Astrocyte (in vitro differentiated cells and primary cell): ENCODE data around the gene KIAA0825. TPM values are rescaled to one million over a fixed set of nuclear protein-coding genes. Genes with fewer than 3 reads are reported as not detected.

ENCODE experiments used
- DNase-seq: peaks from one replicate; pipeline ENCODE4 v3.0.0-alpha.2; 2010; ENCODE audit warnings: low read depth
- FAIRE-seq: peaks from 2 replicates; lab custom pipeline; 2011; peaks lifted over from hg19 to GRCh38; lab: Jason Lieb, UNC
- H2AFZ ChIP-seq: 2 replicates; pipeline ENCODE4 v1.6.0; 2012; ENCODE audit warnings: low read depth, low read length, inconsistent platforms
- H3K27ac ChIP-seq: 2 replicates; pipeline ENCODE4 v1.5.1; 2011; ENCODE audit warnings: low read depth, low read length, inconsistent platforms
- H3K27me3 ChIP-seq: 2 replicates; pipeline ENCODE4 v1.6.0; 2011; ENCODE audit warnings: low read length, inconsistent platforms; ENCODE audit not compliant: insufficient read depth
- H3K36me3 ChIP-seq: 2 replicates; pipeline ENCODE4 v1.5.1; 2011; ENCODE audit warnings: low read length, inconsistent platforms; ENCODE audit not compliant: insufficient read depth
- H3K4me1 ChIP-seq: 2 replicates; pipeline ENCODE4 v1.5.1; 2011; ENCODE audit warnings: low read length, inconsistent platforms; ENCODE audit not compliant: insufficient read depth
- H3K4me2 ChIP-seq: 2 replicates; pipeline ENCODE4 v1.6.0; 2012; ENCODE audit warnings: low read length, inconsistent platforms
- H3K4me3 ChIP-seq: 2 replicates; pipeline ENCODE4 v1.5.1; 2011; ENCODE audit warnings: low read depth, mild to moderate bottlenecking, low read length, inconsistent platforms; ENCODE audit not compliant: insufficient read depth
- H3K79me2 ChIP-seq: 2 replicates; pipeline ENCODE4 v1.6.0; 2012; ENCODE audit warnings: mild to moderate bottlenecking, low read length, inconsistent platforms; ENCODE audit not compliant: insufficient read depth
- H3K9ac ChIP-seq: 2 replicates; pipeline ENCODE4 v1.6.0; 2012; ENCODE audit warnings: mild to moderate bottlenecking, low read length, inconsistent platforms
- H3K9me3 ChIP-seq: 2 replicates; pipeline ENCODE4 v1.5.1; 2012; ENCODE audit warnings: low read depth, mild to moderate bottlenecking, low read length, inconsistent platforms; ENCODE audit not compliant: insufficient read depth
- H4K20me1 ChIP-seq: 2 replicates; pipeline ENCODE4 v1.6.0; 2012; ENCODE audit warnings: low read length, inconsistent platforms; ENCODE audit not compliant: insufficient read depth
- H3K27ac Mint-ChIP-seq: one replicate; pipeline ENCODE4 v1.8.0; 2021; ENCODE audit warnings: mild to moderate bottlenecking, mixed read lengths; ENCODE audit not compliant: unreplicated experiment
- H3K27me3 Mint-ChIP-seq: one replicate; pipeline ENCODE4 v1.8.0; 2021; ENCODE audit warnings: low read depth, mixed read lengths; ENCODE audit not compliant: unreplicated experiment
- H3K36me3 Mint-ChIP-seq: one replicate; pipeline ENCODE4 v1.8.0; 2021; ENCODE audit warnings: low read depth, mixed read lengths; ENCODE audit not compliant: unreplicated experiment
- H3K4me1 Mint-ChIP-seq: one replicate; pipeline ENCODE4 v1.8.0; 2021; ENCODE audit warnings: low read depth, mixed read lengths; ENCODE audit not compliant: unreplicated experiment
- H3K4me3 Mint-ChIP-seq: one replicate; pipeline ENCODE4 v1.8.0; 2021; ENCODE audit warnings: mild to moderate bottlenecking, moderate library complexity, mixed read lengths; ENCODE audit not compliant: unreplicated experiment
- H3K9me3 Mint-ChIP-seq: one replicate; pipeline ENCODE4 v1.8.0; 2021; ENCODE audit warnings: mild to moderate bottlenecking, mixed read lengths; ENCODE audit not compliant: unreplicated experiment
- CTCF ChIP-seq: IDR thresholded peaks from 2 replicates; pipeline ENCODE4 v1.5.1; 2011; ENCODE audit warnings: low read depth, mild to moderate bottlenecking, inconsistent platforms, low read length, moderate library complexity; ENCODE audit not compliant: insufficient read depth
- EZH2 ChIP-seq: IDR thresholded peaks from 2 replicates; pipeline ENCODE4 v1.6.1; 2012; ENCODE audit warnings: mild to moderate bottlenecking, low read length, inconsistent platforms; ENCODE audit not compliant: insufficient read depth
- total RNA-seq: library from RNA; stranded (reverse); gene quantifications from 2 replicates; pipeline ENCODE4 v1.2.1, GENCODE V29; 2021

KIAA0825 gene
- total RNA-seq, 1 donor from 2014 or later = 2.5 TPM

GRCh38 chr5:94457788-94458187 is 160.6 kb downstream of the KIAA0825 start:
- Mint-ChIP-seq H3K4me1 (no peaks in the 10 kb centered on the region), H3K36me3 (no peaks in the 10 kb centered on the region), H3K4me3 (no peak overlapping the region), H3K27me3 (no peaks in the 10 kb centered on the region), H3K27ac (no peak overlapping the region), H3K9me3 (no peaks in the 10 kb centered on the region)
- H2AFZ ChIP-seq = no peak overlapping the region
- TF ChIP-seq EZH2 (no peak), CTCF (no peak)
- no peaks in the 10 kb centered on the region for H3K36me3 ChIP-seq
- no peaks in the 10 kb centered on the region for H3K27me3 ChIP-seq
- DNase-seq (no peak), FAIRE-seq (no peak)
- no peak overlapping the region for H3K4me3 ChIP-seq
- no peaks in the 10 kb centered on the region for H3K9me3 ChIP-seq
- H3K27ac ChIP-seq = no peak overlapping the region
- no peaks in the 10 kb centered on the region for H4K20me1 ChIP-seq
- H3K79me2 ChIP-seq = no peaks in the 10 kb centered on the region
- H3K4me2 ChIP-seq = no peak overlapping the region
- H3K9ac ChIP-seq = no peak overlapping the region
- no peaks in the 10 kb centered on the region for H3K4me1 ChIP-seq

DNA sequence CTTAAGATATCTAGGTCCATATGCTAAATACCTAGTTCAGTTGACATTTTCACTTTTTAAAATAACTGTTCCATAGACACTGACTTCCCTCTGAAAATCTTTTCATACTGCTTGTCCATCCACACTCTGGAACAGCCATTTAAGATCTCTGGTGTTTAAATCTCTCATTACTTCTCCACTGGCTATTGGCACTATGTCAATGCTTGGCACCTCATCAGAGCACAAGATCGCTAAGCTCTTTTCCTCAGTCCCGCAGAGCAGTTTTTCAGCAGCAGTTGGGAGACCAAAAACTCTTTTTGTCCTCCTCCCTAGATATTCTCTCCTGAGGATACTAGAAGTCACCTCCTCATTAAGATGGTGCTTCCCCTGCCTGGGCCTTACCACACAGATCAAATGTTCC is 172.7 kb downstream of the KIAA0825 start:
- Histone ChIP-seq H3K27me3 (no peaks in the 10 kb centered on the region), H3K4me2 (no peak overlapping the region), H4K20me1 (no peaks in the 10 kb centered on the region), H3K9ac (no peak overlapping the region), H3K27ac (no peak overlapping the region), H3K4me3 (no peak overlapping the region), H3K4me1 (no peaks in the 10 kb centered on the region), H3K36me3 (no peaks in the 10 kb centered on the region), H3K9me3 (no peaks in the 10 kb centered on the region), H2AFZ (no peak overlapping the region), H3K79me2 (no peaks in the 10 kb centered on the region)
- Mint-ChIP-seq H3K4me1 (no peaks in the 10 kb centered on the region), H3K36me3 (no peaks in the 10 kb centered on the region), H3K27me3 (no peaks in the 10 kb centered on the region), H3K9me3 (peaks cover 2% of the 10 kb centered on the region), H3K27ac (no peak overlapping the region), H3K4me3 (no peak overlapping the region)
- FAIRE-seq (no peak), DNase-seq (no peak)
- TF ChIP-seq EZH2 (no peak), CTCF (no peak)

DNA sequence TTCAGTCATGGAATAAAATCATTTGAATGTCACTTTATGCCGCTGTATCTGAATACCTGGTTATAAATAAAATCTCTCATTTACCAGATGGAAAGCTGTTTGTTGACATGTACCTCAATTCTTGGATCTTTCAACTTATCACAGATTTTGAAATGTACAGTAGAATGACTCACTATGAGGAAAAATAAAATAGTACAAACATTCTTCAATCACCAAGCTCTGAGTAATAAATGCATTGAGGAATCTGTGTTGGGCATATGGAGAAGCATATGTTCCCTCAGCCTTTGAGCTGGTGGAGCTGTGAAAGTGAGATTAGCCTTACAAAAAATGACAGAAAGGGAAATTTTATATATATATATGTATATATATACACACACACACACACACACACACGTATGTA is 175.4 kb downstream of the KIAA0825 start:
- FAIRE-seq = no peak
- peaks cover 2% of the 10 kb centered on the region for H3K9me3 Mint-ChIP-seq
- no peak overlapping the region for H3K27ac Mint-ChIP-seq
- H2AFZ ChIP-seq = no peak overlapping the region
- H3K4me3 ChIP-seq = no peak overlapping the region
- no peaks in the 10 kb centered on the region for H3K4me1 Mint-ChIP-seq
- no peak overlapping the region for H3K4me3 Mint-ChIP-seq
- no peaks in the 10 kb centered on the region for H3K9me3 ChIP-seq
- no peaks in the 10 kb centered on the region for H3K36me3 ChIP-seq
- H4K20me1 ChIP-seq = no peaks in the 10 kb centered on the region
- H3K9ac ChIP-seq = no peak overlapping the region
- DNase-seq = no peak
- H3K27me3 ChIP-seq = no peaks in the 10 kb centered on the region
- H3K27me3 Mint-ChIP-seq = no peaks in the 10 kb centered on the region
- TF ChIP-seq EZH2 (no peak), CTCF (no peak)
- no peak overlapping the region for H3K27ac ChIP-seq
- no peaks in the 10 kb centered on the region for H3K79me2 ChIP-seq
- H3K36me3 Mint-ChIP-seq = no peaks in the 10 kb centered on the region
- no peaks in the 10 kb centered on the region for H3K4me1 ChIP-seq
- no peak overlapping the region for H3K4me2 ChIP-seq
